Esophagus squamous epithelium (tissue), 5 donors: ENCODE measurements around the gene GPC3. TPM values are rescaled to one million over a fixed set of nuclear protein-coding genes. Genes with fewer than 3 reads are reported as not detected.

Experiments
- DNase-seq: peaks from one replicate; lab custom pipeline; 2025; lab: John Stamatoyannopoulos, UW
- H3K27ac ChIP-seq, 4 donors: fragments of 200-600 bp; sonication (generic); one replicate each; pipeline ENCODE4 v1.5.1; 2016 to 2019; ENCODE audit warnings: mild to moderate bottlenecking in 1 of 4
- H3K27me3 ChIP-seq, 4 donors: fragments of 200-600 bp; sonication (generic); 1 replicate in 3 of 4; 2 replicates in 1 of 4; pipeline versions ENCODE4 v1.5.1 to v1.6.0; 2017 to 2021; ENCODE audit warnings: antibody characterized with exemption in 1 of 4
- H3K36me3 ChIP-seq, 3 donors: fragments of 200-600 bp; sonication (generic); one replicate each; pipeline ENCODE4 v1.5.1; 2016 to 2019
- H3K4me1 ChIP-seq, 3 donors: fragments of 200-600 bp; sonication (generic); one replicate each; pipeline ENCODE4 v1.5.1; 2017 to 2019
- H3K4me3 ChIP-seq, 4 donors: fragments of 200-600 bp; sonication (generic); 1 replicate in 3 of 4; 2 replicates in 1 of 4; pipeline ENCODE4 v1.5.1; 2016 to 2019; ENCODE audit warnings: mild to moderate bottlenecking in 2 of 4, moderate library complexity in 1 of 4
- H3K9me3 ChIP-seq, 3 donors: fragments of 200-600 bp; sonication (generic); one replicate each; pipeline ENCODE4 v1.5.1; 2016 to 2019
- POLR2A ChIP-seq, 4 donors: fragments of 450-650 bp; IDR thresholded peaks; one replicate each; pipeline ENCODE4 v1.6.1; 2017; ENCODE audit warnings: antibody characterized with exemption in 4 of 4, mild to moderate bottlenecking in 4 of 4, moderate library complexity in 3 of 4
- WGBS, 2 donors: methylation state at CpG; one replicate each; pipeline ENCODE4 v1.1.5; 2018; 5-methylcytosine and 5-hydroxymethylcytosine counted together
- intact Hi-C: fragments of 100-400 bp; cut with DNase I; formaldehyde crosslinking; loops from one replicate; pipeline ENCODE4 v1.15.0; 2022
- total RNA-seq, 4 donors: library from RNA; depleted of rRNA; stranded (reverse); fragments of >200 nt; gene quantifications; one replicate each; pipeline ENCODE4 v1.1.0, GENCODE V29; 2016
- TF ChIP-seq, protein P1 (sequence below), 6 experiments: fragments of 450-650 bp in 4 of 6; fragments of 200-600 bp in 2 of 6; sonication (generic) in 2 of 6; IDR thresholded peaks; one replicate each; pipeline ENCODE4 v1.5.1; 2016 to 2019; ENCODE audit warnings: antibody characterized with exemption in 6 of 6, mild to moderate bottlenecking in 4 of 6, moderate library complexity in 4 of 6
- donor health status: DM: yes; HTN: yes; CAD: no.

Gene GPC3
- total RNA-seq, 4 donors from 2014 or later: 0.44 to 2.8 (median 1.7) TPM; not detected in 1

DNA sequence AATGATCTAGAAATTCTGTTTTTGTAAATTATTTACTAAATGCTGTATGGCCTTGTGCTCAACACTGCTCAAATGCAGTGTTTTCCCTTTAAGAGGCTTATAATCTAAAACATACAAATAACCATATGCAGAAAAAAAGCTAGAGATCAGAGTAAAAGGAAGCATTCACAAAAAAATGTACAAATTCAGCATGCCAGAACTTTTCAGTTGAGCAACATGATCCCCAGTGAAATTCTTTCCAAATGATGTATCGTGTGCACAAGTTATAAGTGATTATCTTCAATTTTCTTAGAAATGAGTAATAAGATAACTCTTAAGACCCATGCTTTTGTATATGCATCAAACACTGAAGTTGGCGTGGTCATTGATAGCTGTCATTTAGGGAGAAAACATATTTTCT lies 5.0 kb downstream of the GPC3 start:
- TF ChIP-seq, protein P1, sequence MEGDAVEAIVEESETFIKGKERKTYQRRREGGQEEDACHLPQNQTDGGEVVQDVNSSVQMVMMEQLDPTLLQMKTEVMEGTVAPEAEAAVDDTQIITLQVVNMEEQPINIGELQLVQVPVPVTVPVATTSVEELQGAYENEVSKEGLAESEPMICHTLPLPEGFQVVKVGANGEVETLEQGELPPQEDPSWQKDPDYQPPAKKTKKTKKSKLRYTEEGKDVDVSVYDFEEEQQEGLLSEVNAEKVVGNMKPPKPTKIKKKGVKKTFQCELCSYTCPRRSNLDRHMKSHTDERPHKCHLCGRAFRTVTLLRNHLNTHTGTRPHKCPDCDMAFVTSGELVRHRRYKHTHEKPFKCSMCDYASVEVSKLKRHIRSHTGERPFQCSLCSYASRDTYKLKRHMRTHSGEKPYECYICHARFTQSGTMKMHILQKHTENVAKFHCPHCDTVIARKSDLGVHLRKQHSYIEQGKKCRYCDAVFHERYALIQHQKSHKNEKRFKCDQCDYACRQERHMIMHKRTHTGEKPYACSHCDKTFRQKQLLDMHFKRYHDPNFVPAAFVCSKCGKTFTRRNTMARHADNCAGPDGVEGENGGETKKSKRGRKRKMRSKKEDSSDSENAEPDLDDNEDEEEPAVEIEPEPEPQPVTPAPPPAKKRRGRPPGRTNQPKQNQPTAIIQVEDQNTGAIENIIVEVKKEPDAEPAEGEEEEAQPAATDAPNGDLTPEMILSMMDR (IDR thresholded peaks at IDR 0.05): no peak
- TF ChIP-seq POLR2A (IDR thresholded peaks at IDR 0.05): no peak
- no peaks in the 10 kb centered on the region for H3K36me3 ChIP-seq
- no peak overlapping the region for H3K4me3 ChIP-seq
- H3K9me3 ChIP-seq: no peaks in the 10 kb centered on the region
- intact Hi-C loops: no loop called here
- WGBS, 2 donors: 54 to 61% methylated on average over 2 of the region's 2 CpGs
- H3K27ac ChIP-seq: no peak overlapping the region
- H3K27me3 ChIP-seq: peaks cover 0 to 24% (median 0%) of the 10 kb centered on the region in 4 donors
- H3K4me1 ChIP-seq: peaks cover 0 to 13% (median 4%) of the 10 kb centered on the region in 3 donors
- DNase-seq: no peak

DNA sequence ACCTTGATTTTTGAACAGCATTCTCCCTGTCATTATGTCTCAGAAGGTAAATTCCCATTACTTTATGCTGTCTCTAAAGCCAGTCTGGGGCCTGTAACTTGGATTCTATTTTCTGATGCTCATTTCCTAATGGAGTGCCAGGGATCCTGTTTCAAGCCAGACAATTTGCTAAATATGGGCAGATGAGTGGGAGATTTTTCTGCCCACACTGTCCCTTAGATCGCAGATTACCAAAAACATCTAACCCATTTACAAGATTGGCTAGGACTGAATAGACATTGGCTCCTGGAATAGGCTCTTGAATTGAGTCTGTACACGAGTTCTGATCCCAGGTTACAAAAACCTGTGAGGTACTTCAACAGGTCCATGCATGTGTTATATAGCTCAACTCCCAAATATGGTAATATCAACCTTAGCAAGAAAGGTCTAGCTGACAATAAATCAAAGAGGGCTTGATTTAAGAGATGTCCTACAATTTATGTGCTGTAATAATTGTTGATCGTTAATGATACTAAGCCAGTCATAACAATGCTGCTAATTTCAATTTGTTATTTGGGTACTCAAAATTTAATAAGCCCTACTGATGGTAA lies 5.7 kb downstream of the GPC3 start:
- Histone ChIP-seq H3K36me3 (no peaks in the 10 kb centered on the region), H3K9me3 (no peaks in the 10 kb centered on the region), H3K4me3 (no peak overlapping the region), H3K4me1 (peaks cover 0 to 6% (median 0%) of the 10 kb centered on the region in 3 donors), H3K27me3 (peaks cover 0 to 17% (median 0%) of the 10 kb centered on the region in 4 donors), H3K27ac (no peak overlapping the region)
- DNase-seq: no peak
- 25 to 53% methylated on average over 1 to 3 of the region's 3 CpGs for WGBS, 2 donors
- TF ChIP-seq, protein P1 (IDR thresholded peaks at IDR 0.05): no peak
- TF ChIP-seq POLR2A (IDR thresholded peaks at IDR 0.05): no peak
- intact Hi-C loops: no loop called here

DNA sequence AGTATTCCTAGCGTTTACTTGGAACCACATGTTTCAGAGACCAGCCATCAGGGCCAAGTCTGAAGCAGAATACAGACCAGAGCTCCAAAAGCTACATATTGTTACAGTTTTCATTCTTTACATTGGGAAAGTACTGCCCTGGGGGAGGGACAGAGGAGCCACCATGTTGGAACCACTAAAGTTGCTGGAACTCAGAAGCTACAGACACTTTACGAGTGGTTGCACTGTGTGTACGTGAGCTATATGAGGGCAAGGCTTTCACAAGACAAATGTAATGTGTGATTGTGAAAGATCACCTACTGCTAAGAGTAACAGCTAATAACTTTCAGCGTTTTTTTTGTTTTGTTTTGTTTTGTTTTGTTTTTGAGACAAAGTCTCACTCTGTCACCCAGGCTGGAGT lies 11.7 kb downstream of the GPC3 start:
- H3K27ac ChIP-seq: no peak overlapping the region
- TF ChIP-seq POLR2A (IDR thresholded peaks at IDR 0.05): no peak
- TF ChIP-seq, protein P1 (IDR thresholded peaks at IDR 0.05): no peak
- H3K27me3 ChIP-seq: peaks cover 0 to 12% (median 0%) of the 10 kb centered on the region in 4 donors
- no peak overlapping the region for H3K4me3 ChIP-seq
- H3K9me3 ChIP-seq: no peaks in the 10 kb centered on the region
- H3K36me3 ChIP-seq: no peaks in the 10 kb centered on the region
- intact Hi-C loops: no loop called here
- no peak for DNase-seq
- 75 to 76% methylated on average over 3 to 4 of the region's 4 CpGs for WGBS, 2 donors
- no peaks in the 10 kb centered on the region for H3K4me1 ChIP-seq

DNA sequence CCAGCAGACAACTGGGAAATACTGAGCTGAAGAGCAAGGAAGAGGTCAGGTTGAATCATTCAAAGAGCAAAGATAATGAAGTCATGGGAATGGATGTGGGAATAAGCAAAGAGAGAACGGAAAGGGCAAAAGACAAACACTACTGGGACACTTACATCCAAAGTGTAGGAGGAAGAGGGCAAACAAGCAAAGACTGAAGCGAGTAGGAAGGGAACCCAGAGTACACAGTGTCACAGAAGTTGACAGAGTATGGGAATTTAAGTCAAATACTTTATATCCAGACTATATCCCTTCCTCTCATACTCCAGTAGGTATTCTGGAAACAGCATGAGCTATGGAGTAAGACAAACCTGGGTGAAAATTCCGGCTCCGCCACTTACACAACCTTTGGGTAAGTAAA lies 12.5 kb downstream of the GPC3 start:
- no peak for DNase-seq
- H3K27ac ChIP-seq: no peak overlapping the region
- H3K36me3 ChIP-seq: no peaks in the 10 kb centered on the region
- no peaks in the 10 kb centered on the region for H3K4me1 ChIP-seq
- H3K4me3 ChIP-seq: no peak overlapping the region
- TF ChIP-seq, protein P1 (IDR thresholded peaks at IDR 0.05): no peak
- no peak for TF ChIP-seq POLR2A (IDR thresholded peaks at IDR 0.05)
- H3K9me3 ChIP-seq: no peaks in the 10 kb centered on the region
- 69 to 96% methylated on average over 4 of the region's 4 CpGs for WGBS, 2 donors
- intact Hi-C loops: no loop called here
- H3K27me3 ChIP-seq: peaks cover 0 to 12% (median 0%) of the 10 kb centered on the region in 4 donors

DNA sequence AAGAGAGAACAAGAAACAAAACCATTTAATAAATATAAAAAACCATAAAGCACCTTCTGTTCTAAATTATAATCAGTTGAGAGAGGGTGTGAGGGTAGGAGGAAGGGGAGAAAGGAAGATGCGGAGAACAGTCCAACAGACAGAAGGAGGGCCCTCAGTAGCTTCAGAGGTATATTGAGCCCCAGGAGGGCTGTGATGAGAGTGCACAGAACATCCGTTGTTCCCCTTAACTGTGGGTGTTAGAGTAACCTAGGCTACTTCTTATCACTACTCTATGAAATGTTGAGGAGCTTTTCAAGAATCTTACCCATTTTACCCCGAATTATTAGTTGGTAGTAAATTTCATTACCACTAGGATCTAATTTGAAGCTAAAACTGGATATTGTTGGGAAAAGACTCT lies 13.8 kb downstream of the GPC3 start:
- WGBS, 2 donors: 59 to 82% methylated on average over 3 of the region's 3 CpGs
- DNase-seq: no peak
- no peak overlapping the region for H3K27ac ChIP-seq
- TF ChIP-seq, protein P1 (IDR thresholded peaks at IDR 0.05): no peak
- no peak for TF ChIP-seq POLR2A (IDR thresholded peaks at IDR 0.05)
- no peaks in the 10 kb centered on the region for H3K9me3 ChIP-seq
- H3K36me3 ChIP-seq: no peaks in the 10 kb centered on the region
- intact Hi-C loops: no loop called here
- H3K4me1 ChIP-seq: no peaks in the 10 kb centered on the region
- H3K27me3 ChIP-seq: peaks cover 0 to 12% (median 0%) of the 10 kb centered on the region in 4 donors
- H3K4me3 ChIP-seq: no peak overlapping the region
